ENCODE results near the gene VRK3.

VRK3 gene

DNA sequence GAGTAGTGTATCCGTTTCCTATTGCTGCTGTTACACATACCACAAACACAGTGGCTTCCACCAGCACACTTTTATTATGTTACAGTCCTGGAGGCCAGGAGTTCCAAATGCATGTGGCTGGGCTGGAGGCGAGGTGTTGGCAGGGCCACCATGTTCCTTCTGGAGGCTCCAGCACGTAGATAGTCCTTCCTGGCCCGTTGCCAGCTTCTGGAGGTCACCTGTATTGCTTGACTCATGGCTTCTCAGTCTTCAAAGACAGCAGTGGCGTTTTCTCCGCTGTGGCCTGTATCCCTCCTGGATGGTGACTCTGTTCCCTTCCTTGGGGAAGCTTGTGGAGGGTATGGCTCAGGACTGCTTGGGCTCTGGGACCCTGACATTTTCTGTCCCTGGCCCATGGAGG is 15.8 kb upstream of the VRK3 start:
- Mint-ChIP-seq H3K4me3 (no peak overlapping the region), H3K27me3 (ENCODE audit: low read depth, poor library complexity) (peaks cover 3% of the 10 kb centered on the region), H3K9me3 (peaks cover 54% of the 10 kb centered on the region), H3K4me1 (no peaks in the 10 kb centered on the region), H3K36me3 (ENCODE audit: low read depth) (peaks cover 98% of the 10 kb centered on the region), H3K27ac (no peak overlapping the region)
- TF ChIP-seq CTCF (IDR thresholded peaks at IDR 0.05) = no peak
- DNase-seq = no peak

- DNase-seq = no peak
- no peak overlapping the region for H3K27ac Mint-ChIP-seq
- no peak for TF ChIP-seq CTCF (IDR thresholded peaks at IDR 0.05)
- no peak overlapping the region for H3K4me3 Mint-ChIP-seq
- H3K4me1 Mint-ChIP-seq = no peaks in the 10 kb centered on the region
- peaks cover 3% of the 10 kb centered on the region for H3K27me3 Mint-ChIP-seq (ENCODE audit: low read depth, poor library complexity)
- peaks cover 51% of the 10 kb centered on the region for H3K9me3 Mint-ChIP-seq
- H3K36me3 Mint-ChIP-seq (ENCODE audit: low read depth) = peaks cover 98% of the 10 kb centered on the region
These were observed 14.8 kb upstream of the VRK3 start for GRCh38 chr19:50039968-50040367.

DNA sequence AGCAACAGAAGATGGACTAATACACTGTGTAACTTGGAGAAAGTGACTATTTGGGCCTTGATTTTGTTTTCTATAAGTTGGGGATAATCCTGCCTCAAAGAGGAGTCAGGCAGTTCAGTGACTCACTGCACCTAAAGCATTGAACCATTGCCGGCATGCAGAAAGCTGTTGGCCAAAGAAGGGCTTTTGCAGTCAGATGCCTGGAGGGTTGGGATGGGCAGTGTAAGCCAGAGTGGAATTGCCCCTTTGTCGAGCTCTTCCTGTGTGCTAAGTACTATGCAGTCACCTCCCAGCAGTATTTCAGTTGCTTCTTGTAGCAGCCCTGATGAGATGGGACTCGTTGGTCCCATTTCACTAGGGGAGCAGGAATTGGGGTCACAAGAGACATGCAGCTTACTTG is 11.7 kb upstream of the VRK3 start:
- DNase-seq = no peak
- Mint-ChIP-seq H3K9me3 (peaks cover 38% of the 10 kb centered on the region), H3K36me3 (ENCODE audit: low read depth) (peaks cover 98% of the 10 kb centered on the region), H3K4me3 (no peak overlapping the region), H3K27me3 (ENCODE audit: low read depth, poor library complexity) (no peaks in the 10 kb centered on the region), H3K4me1 (no peaks in the 10 kb centered on the region), H3K27ac (no peak overlapping the region)
- TF ChIP-seq CTCF (IDR thresholded peaks at IDR 0.05) = no peak

GRCh38 chr19:50030937-50031336 is 5.8 kb upstream of the VRK3 start:
- no peak for DNase-seq
- peaks cover 86% of the 10 kb centered on the region for H3K36me3 Mint-ChIP-seq (ENCODE audit: low read depth)
- H3K4me3 Mint-ChIP-seq = no peak overlapping the region

GRCh38 chr19:50030225-50030624 is 5.1 kb upstream of the VRK3 start:
- H3K4me1 Mint-ChIP-seq = peaks cover 18% of the 10 kb centered on the region
- peaks cover 40% of the 10 kb centered on the region for H3K9me3 Mint-ChIP-seq
- H3K4me3 Mint-ChIP-seq = no peak overlapping the region
- no peak for TF ChIP-seq CTCF (IDR thresholded peaks at IDR 0.05)
- peaks cover 10% of the 10 kb centered on the region for H3K27me3 Mint-ChIP-seq (ENCODE audit: low read depth, poor library complexity)
- peaks cover 82% of the 10 kb centered on the region for H3K36me3 Mint-ChIP-seq (ENCODE audit: low read depth)
- H3K27ac Mint-ChIP-seq = no peak overlapping the region
- no peak for DNase-seq

More at GRCh38 chr19:50030937-50031336, 5.8 kb upstream of the VRK3 start:
- no peak overlapping the region for H3K27ac Mint-ChIP-seq
- peaks cover 41% of the 10 kb centered on the region for H3K9me3 Mint-ChIP-seq
- H3K4me1 Mint-ChIP-seq = peaks cover 13% of the 10 kb centered on the region
- no peak for TF ChIP-seq CTCF (IDR thresholded peaks at IDR 0.05)
- H3K27me3 Mint-ChIP-seq (ENCODE audit: low read depth, poor library complexity) = peaks cover 6% of the 10 kb centered on the region

- TF ChIP-seq CTCF (IDR thresholded peaks at IDR 0.05) = no peak
- H3K36me3 Mint-ChIP-seq (ENCODE audit: low read depth) = peaks cover 45% of the 10 kb centered on the region
- no peak for DNase-seq
- no peak overlapping the region for H3K27ac Mint-ChIP-seq
- H3K27me3 Mint-ChIP-seq (ENCODE audit: low read depth, poor library complexity) = peaks cover 13% of the 10 kb centered on the region
- peaks cover 33% of the 10 kb centered on the region for H3K4me1 Mint-ChIP-seq
- H3K4me3 Mint-ChIP-seq = peak overlapping the region; percentile 94
- peaks cover 20% of the 10 kb centered on the region for H3K9me3 Mint-ChIP-seq
These were observed 1.4 kb upstream of the VRK3 start for GRCh38 chr19:50026550-50026906.
